Muscle layer of colon (tissue), 2 donors: ENCODE data around the gene PRDM11.
"Not testable (repeated sequence)": the region's sequence is repeated elsewhere in the genome, so short reads cannot be mapped to it uniquely, and the experiment has no call there.

Experiments
- H3K27ac ChIP-seq: one replicate; pipeline ENCODE4 v1.7.0; 2013; ENCODE audit warnings: low read depth, mild to moderate bottlenecking, low read length, moderate library complexity
- H3K27me3 ChIP-seq, 2 donors: one replicate each; pipeline ENCODE4 v1.7.0; 2013; ENCODE audit warnings: low read length in 2 of 2, mild to moderate bottlenecking in 2 of 2; ENCODE audit not compliant: insufficient read depth in 2 of 2, control insufficient read depth in 1 of 2
- H3K36me3 ChIP-seq: one replicate; pipeline ENCODE4 v1.7.0; 2013; ENCODE audit warnings: mild to moderate bottlenecking, low read length; ENCODE audit not compliant: insufficient read depth
- H3K4me1 ChIP-seq: one replicate; pipeline ENCODE4 v1.7.0; 2013; ENCODE audit warnings: mild to moderate bottlenecking, low read length; ENCODE audit not compliant: insufficient read depth
- H3K4me3 ChIP-seq, 2 donors: one replicate each; pipeline ENCODE4 v1.7.0; 2013; ENCODE audit warnings: low read length in 2 of 2, low read depth in 1 of 2, mild to moderate bottlenecking in 1 of 2, moderate library complexity in 1 of 2
- H3K9ac ChIP-seq: one replicate; pipeline ENCODE4 v1.7.0; 2013; ENCODE audit warnings: low read length
- H3K9me3 ChIP-seq: one replicate; pipeline ENCODE4 v1.7.0; 2013; ENCODE audit warnings: mild to moderate bottlenecking, low read length
- donor health status: abdominal sarcoma.
- donor health status: Adenocarcinoma of cecum.

PRDM11 gene

GRCh38 chr11:45249372-45249771, 102.9 kb downstream of the PRDM11 start:
- not testable (repeated sequence) for H3K36me3 ChIP-seq, H3K27ac ChIP-seq, H3K4me3 ChIP-seq, H3K4me1 ChIP-seq, H3K27me3 ChIP-seq, H3K9me3 ChIP-seq, H3K9ac ChIP-seq

GRCh38 chr11:45250035-45250718, 103.7 kb downstream of the PRDM11 start:
- Histone ChIP-seq H3K27ac (no peak overlapping the region), H3K9ac (no peak overlapping the region)

DNA sequence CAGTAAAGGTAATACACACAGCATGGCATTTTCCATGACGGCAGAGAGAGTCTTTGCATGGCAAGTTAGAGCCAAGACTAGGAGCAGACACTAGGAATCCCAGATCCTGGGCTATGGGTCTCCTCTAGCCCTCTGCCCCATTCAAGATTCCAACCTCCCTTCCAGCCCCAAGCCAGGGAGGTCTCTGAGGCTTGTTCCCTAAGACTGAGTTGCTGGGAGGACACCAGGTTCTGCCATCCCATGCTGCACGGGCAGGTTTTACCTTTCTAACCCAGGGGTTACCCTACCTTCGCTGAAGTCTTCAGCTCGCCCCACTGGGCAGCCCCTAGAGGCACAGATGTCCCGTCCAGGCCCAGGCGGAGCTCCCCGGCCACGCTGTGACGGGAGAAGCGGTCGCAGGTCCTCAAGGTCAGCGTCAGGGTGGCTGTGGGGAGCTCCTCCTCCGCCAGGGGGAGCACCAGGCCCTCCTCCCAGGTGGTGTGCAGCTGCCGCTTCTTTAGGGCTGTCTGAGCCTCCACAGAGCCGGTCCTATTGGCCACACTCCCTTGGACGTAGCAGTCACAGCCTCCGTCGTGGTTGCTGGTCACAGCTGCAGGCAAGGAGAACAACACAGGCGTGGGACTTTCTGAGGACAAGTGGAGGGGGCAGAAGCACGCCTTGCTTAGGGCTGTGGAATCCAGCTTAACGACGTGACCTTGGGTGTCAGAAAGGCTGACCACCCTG, 105.9 kb downstream of the PRDM11 start:
- Histone ChIP-seq H3K27me3 (no peaks in the 10 kb centered on the region), H3K9me3 (no peaks in the 10 kb centered on the region), H3K9ac (no peak overlapping the region), H3K4me1 (no peaks in the 10 kb centered on the region), H3K27ac (no peak overlapping the region), H3K36me3 (no peaks in the 10 kb centered on the region), H3K4me3 (no peak overlapping the region)

More at GRCh38 chr11:45250035-45250718, 103.7 kb downstream of the PRDM11 start:
- Histone ChIP-seq H3K27me3 (no peaks in the 10 kb centered on the region), H3K4me1 (no peaks in the 10 kb centered on the region), H3K4me3 (no peak overlapping the region), H3K36me3 (no peaks in the 10 kb centered on the region), H3K9me3 (no peaks in the 10 kb centered on the region)

DNA sequence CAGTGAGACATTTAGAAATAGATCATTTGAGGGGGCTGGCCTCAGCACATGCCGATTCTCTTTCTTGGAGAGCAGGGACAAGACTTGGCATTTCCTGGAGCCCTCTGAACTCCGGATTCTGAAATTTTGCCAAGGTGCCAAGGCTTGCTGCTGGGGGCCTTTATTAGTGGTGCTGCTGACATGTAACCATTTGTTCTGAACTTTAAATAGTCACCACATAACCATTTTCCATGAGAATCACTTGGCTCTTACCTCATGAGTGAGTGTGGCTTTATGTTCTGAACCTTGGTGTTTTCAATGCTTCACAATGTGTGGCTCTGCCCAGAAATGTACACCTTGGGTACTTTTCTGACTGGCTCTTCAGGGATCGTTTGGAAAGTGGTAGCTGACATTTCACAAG, 106.4 kb downstream of the PRDM11 start:
- H3K9me3 ChIP-seq: no peaks in the 10 kb centered on the region
- H3K4me3 ChIP-seq: no peak overlapping the region
- no peaks in the 10 kb centered on the region for H3K4me1 ChIP-seq
- H3K27me3 ChIP-seq: no peaks in the 10 kb centered on the region
- H3K9ac ChIP-seq: no peak overlapping the region
- H3K36me3 ChIP-seq: no peaks in the 10 kb centered on the region
- no peak overlapping the region for H3K27ac ChIP-seq

DNA sequence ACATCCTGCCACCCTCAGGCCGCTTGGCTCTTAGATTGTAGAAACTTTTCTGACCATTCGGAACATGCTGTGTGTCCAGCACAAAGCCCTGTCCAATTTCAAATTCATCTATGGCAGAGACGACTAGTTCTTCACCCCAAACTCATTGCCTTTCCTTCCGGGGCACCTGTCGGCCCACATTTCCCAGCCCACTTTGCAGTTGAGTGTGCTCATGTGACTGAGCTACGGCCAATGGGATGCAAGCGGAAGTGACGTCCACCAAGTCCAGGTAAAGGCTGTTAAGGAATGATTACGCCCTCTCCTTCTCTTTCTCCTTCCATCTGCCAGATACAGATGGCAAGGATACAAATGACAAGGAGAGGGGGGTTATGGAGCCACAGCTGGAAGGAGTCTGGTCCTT, 107.2 kb downstream of the PRDM11 start:
- Histone ChIP-seq H3K9me3 (no peaks in the 10 kb centered on the region), H3K27me3 (no peaks in the 10 kb centered on the region), H3K27ac (no peak overlapping the region), H3K4me1 (no peaks in the 10 kb centered on the region), H3K9ac (no peak overlapping the region), H3K4me3 (no peak overlapping the region), H3K36me3 (no peaks in the 10 kb centered on the region)

GRCh38 chr11:45254070-45254469, 107.6 kb downstream of the PRDM11 start:
- Histone ChIP-seq H3K27me3 (no peaks in the 10 kb centered on the region), H3K4me1 (no peaks in the 10 kb centered on the region), H3K9ac (no peak overlapping the region), H3K9me3 (no peaks in the 10 kb centered on the region), H3K4me3 (no peak overlapping the region), H3K27ac (no peak overlapping the region), H3K36me3 (no peaks in the 10 kb centered on the region)

GRCh38 chr11:45258982-45259530, 112.6 kb downstream of the PRDM11 start:
- no peak overlapping the region for H3K4me3 ChIP-seq
- no peaks in the 10 kb centered on the region for H3K27me3 ChIP-seq
- H3K4me1 ChIP-seq: no peaks in the 10 kb centered on the region
- no peak overlapping the region for H3K9ac ChIP-seq
- H3K9me3 ChIP-seq: no peaks in the 10 kb centered on the region
- no peaks in the 10 kb centered on the region for H3K36me3 ChIP-seq
- H3K27ac ChIP-seq: no peak overlapping the region

- Histone ChIP-seq H3K4me1 (no peaks in the 10 kb centered on the region), H3K27ac (no peak overlapping the region), H3K27me3 (no peaks in the 10 kb centered on the region), H3K9me3 (no peaks in the 10 kb centered on the region), H3K4me3 (no peak overlapping the region), H3K9ac (no peak overlapping the region), H3K36me3 (no peaks in the 10 kb centered on the region)
Observed at GRCh38 chr11:45259592-45259991, 113.2 kb downstream of the PRDM11 start.

GRCh38 chr11:45260071-45260470, 113.6 kb downstream of the PRDM11 start:
- no peak overlapping the region for H3K4me3 ChIP-seq
- H3K36me3 ChIP-seq: no peaks in the 10 kb centered on the region
- no peaks in the 10 kb centered on the region for H3K27me3 ChIP-seq
- no peak overlapping the region for H3K27ac ChIP-seq
- H3K9ac ChIP-seq: no peak overlapping the region
- H3K9me3 ChIP-seq: no peaks in the 10 kb centered on the region
- no peaks in the 10 kb centered on the region for H3K4me1 ChIP-seq

- H3K27me3 ChIP-seq: peaks cover 0 to 8% of the 10 kb centered on the region in 2 donors
- H3K9ac ChIP-seq: no peak overlapping the region
- no peak overlapping the region for H3K4me3 ChIP-seq
- H3K27ac ChIP-seq: no peak overlapping the region
- H3K9me3 ChIP-seq: no peaks in the 10 kb centered on the region
- no peaks in the 10 kb centered on the region for H3K4me1 ChIP-seq
- no peaks in the 10 kb centered on the region for H3K36me3 ChIP-seq
Observed at GRCh38 chr11:45262900-45263299, 116.5 kb downstream of the PRDM11 start.

- Histone ChIP-seq H3K9me3 (no peaks in the 10 kb centered on the region), H3K9ac (no peak overlapping the region), H3K4me1 (no peaks in the 10 kb centered on the region), H3K27me3 (peaks cover 0 to 8% of the 10 kb centered on the region in 2 donors), H3K4me3 (no peak overlapping the region), H3K36me3 (no peaks in the 10 kb centered on the region), H3K27ac (no peak overlapping the region)
Observed at GRCh38 chr11:45263773-45264172, 117.3 kb downstream of the PRDM11 start.
